ENCODE data around the gene CDR2. TPM values are rescaled to one million over a fixed set of nuclear protein-coding genes. Genes with fewer than 3 reads are reported as not detected.

Gene CDR2
- total RNA-seq, 1 donor from 2014 or later: 16.2 TPM

DNA sequence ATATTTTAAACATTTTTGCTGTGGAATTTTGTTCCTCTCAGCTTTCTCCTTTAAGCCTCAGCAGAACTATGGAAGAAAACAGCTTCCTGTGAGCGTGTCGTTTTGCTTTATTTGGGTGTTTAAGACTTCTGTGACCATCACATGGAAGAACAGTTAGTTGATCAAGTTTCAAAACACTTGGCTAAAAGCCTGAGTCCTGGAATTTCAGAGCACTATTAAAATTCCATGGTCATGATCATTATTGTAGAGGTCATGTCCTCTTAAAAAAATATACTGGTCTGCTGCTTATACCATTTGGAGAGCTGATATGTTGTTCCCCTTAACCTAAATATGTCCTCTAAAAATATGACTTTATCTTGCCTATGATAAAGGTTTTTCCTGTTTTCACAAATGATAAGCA, 12.6 kb upstream of the CDR2 start:
- H3K27me3 ChIP-seq (ENCODE audit: low read depth): no peaks in the 10 kb centered on the region
- no peak for DNase-seq
- no peaks in the 10 kb centered on the region for H3K36me3 ChIP-seq
- TF ChIP-seq, protein P1, sequence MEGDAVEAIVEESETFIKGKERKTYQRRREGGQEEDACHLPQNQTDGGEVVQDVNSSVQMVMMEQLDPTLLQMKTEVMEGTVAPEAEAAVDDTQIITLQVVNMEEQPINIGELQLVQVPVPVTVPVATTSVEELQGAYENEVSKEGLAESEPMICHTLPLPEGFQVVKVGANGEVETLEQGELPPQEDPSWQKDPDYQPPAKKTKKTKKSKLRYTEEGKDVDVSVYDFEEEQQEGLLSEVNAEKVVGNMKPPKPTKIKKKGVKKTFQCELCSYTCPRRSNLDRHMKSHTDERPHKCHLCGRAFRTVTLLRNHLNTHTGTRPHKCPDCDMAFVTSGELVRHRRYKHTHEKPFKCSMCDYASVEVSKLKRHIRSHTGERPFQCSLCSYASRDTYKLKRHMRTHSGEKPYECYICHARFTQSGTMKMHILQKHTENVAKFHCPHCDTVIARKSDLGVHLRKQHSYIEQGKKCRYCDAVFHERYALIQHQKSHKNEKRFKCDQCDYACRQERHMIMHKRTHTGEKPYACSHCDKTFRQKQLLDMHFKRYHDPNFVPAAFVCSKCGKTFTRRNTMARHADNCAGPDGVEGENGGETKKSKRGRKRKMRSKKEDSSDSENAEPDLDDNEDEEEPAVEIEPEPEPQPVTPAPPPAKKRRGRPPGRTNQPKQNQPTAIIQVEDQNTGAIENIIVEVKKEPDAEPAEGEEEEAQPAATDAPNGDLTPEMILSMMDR (IDR thresholded peaks at IDR 0.05): no peak
- no peak overlapping the region for H3K4me3 ChIP-seq
- H3K4me1 ChIP-seq: no peaks in the 10 kb centered on the region
- no peak overlapping the region for H3K27ac ChIP-seq
- no peaks in the 10 kb centered on the region for H3K9me3 ChIP-seq
- ATAC-seq: no peak
- intact Hi-C loops (cut with DNase I): no loop called here

DNA sequence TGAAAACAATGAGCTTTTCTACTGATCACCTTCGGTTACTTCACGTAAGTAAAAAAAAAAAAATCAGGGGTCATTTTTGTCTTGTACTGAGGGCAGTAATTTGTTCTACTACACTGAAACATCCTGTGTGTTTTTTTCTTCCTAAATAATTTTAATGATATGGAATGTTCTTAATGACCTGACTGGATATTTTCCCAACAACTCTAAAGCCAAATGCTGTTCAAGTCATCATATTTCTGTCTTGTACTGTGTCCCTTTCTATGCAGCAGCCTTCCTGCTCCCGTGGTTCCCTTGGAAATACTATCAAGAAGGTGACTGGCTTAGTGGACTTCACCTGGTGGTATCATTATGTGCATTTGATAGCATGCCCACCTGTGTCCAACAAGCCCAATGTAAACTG, 10.8 kb upstream of the CDR2 start:
- intact Hi-C loops (cut with DNase I): no loop called here
- Histone ChIP-seq H3K27me3 (ENCODE audit: low read depth) (no peaks in the 10 kb centered on the region), H3K4me1 (no peaks in the 10 kb centered on the region), H3K4me3 (no peak overlapping the region), H3K27ac (no peak overlapping the region), H3K36me3 (no peaks in the 10 kb centered on the region), H3K9me3 (no peaks in the 10 kb centered on the region)
- ATAC-seq (no peak), DNase-seq (no peak)
- TF ChIP-seq, protein P1 (IDR thresholded peaks at IDR 0.05): no peak

DNA sequence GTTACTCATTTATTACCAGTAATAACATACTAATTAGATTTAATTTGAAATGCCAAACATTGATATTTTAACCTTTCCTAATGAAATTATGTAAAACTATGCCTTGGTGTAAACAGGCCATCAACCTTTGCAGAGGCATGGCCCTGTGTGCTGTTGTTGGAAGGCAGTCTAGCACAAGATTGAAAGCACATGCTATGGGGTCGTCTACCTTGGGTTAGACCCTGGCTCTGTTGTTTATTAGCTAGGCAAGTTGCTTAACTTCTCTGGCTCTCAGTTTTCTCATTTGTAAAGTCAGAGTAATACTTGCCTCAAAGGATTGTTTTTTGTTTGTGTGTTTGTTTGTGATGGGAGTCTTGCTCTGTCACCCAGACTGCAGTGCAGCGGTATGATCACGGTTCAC, 9.4 kb upstream of the CDR2 start:
- intact Hi-C loops (cut with DNase I): no loop called here
- no peak for ATAC-seq

DNA sequence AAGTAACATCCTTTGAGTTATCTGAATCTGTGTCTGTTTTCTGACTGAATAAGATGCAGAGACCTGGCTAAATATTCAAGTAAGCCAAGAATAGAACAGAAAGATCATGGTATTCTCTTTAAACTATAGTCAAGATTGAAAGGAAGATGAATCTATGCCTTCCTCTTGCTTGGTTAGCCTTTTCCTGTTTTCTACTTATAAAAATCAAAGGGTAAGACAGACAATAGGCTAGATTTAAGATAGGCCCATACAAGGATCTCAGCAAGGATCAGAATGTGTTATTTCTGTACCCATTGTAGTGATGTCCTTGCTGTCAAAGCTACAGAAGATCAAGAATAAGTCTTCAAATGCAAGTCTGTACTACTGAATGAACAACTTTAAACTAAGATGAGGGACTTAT, 7.0 kb upstream of the CDR2 start:
- H3K4me3 ChIP-seq: no peak overlapping the region
- no peaks in the 10 kb centered on the region for H3K9me3 ChIP-seq
- no peaks in the 10 kb centered on the region for H3K36me3 ChIP-seq
- no peak for ATAC-seq
- H3K27ac ChIP-seq: no peak overlapping the region
- TF ChIP-seq, protein P1 (IDR thresholded peaks at IDR 0.05): no peak
- no peaks in the 10 kb centered on the region for H3K27me3 ChIP-seq (ENCODE audit: low read depth)
- H3K4me1 ChIP-seq: no peaks in the 10 kb centered on the region
- intact Hi-C loops (cut with DNase I): no loop called here
- DNase-seq: no peak

More for the DNA sequence above, 9.4 kb upstream of the CDR2 start:
- TF ChIP-seq, protein P1 (IDR thresholded peaks at IDR 0.05): no peak
- H3K27me3 ChIP-seq (ENCODE audit: low read depth): no peaks in the 10 kb centered on the region
- H3K36me3 ChIP-seq: no peaks in the 10 kb centered on the region
- no peak for DNase-seq
- H3K4me1 ChIP-seq: no peaks in the 10 kb centered on the region
- H3K4me3 ChIP-seq: no peak overlapping the region
- H3K9me3 ChIP-seq: no peaks in the 10 kb centered on the region
- H3K27ac ChIP-seq: no peak overlapping the region

DNA sequence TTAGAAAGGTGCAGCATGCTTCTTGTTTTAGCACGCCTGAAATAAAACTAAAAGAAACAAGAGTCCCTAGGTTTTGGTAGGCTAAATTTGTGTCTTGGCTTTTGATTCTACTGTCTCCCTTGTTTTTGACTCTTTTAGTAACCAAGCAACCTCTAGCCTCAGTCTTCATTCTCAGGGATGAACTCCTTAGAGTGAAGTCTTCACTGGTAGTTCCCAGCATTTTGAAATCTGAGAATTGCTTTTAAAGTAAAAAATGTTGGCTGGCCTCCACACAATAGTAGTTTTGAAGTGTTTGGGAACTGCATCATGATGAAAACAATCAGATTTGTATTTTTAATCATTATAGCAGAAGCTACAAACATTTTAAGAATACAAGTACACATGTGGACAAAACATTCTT, 6.1 kb upstream of the CDR2 start:
- H3K9me3 ChIP-seq: no peaks in the 10 kb centered on the region
- DNase-seq (no peak), ATAC-seq (no peak)
- H3K27me3 ChIP-seq (ENCODE audit: low read depth): no peaks in the 10 kb centered on the region
- no peak overlapping the region for H3K27ac ChIP-seq
- H3K4me3 ChIP-seq: no peak overlapping the region
- intact Hi-C loops (cut with DNase I): no loop called here
- H3K4me1 ChIP-seq: peaks cover 2% of the 10 kb centered on the region
- H3K36me3 ChIP-seq: no peaks in the 10 kb centered on the region
- TF ChIP-seq, protein P1 (IDR thresholded peaks at IDR 0.05): no peak

DNA sequence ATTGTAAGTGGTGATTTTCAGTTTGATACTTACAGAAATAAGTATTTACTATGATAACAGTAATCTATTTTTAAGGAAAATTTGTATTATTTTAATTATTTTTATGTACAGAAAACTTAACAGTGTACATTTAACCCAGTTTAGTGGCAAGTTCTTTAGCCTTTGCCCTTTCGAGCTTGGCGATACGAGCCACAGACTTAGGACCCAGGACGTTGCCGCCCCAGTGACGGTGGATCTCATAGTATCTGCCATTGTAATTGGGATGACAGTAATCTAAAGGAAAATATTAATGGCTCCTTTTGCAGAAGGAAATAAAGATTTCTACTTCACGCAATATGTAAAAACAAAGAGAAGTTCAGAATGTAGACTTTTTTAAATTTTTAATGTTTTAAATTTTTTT, 5.2 kb upstream of the CDR2 start:
- no peaks in the 10 kb centered on the region for H3K27me3 ChIP-seq (ENCODE audit: low read depth)
- no peak overlapping the region for H3K4me3 ChIP-seq
- no peaks in the 10 kb centered on the region for H3K9me3 ChIP-seq
- H3K27ac ChIP-seq: no peak overlapping the region
- ATAC-seq: no peak
- no peak for DNase-seq
- no peaks in the 10 kb centered on the region for H3K36me3 ChIP-seq
- peaks cover 8% of the 10 kb centered on the region for H3K4me1 ChIP-seq
- TF ChIP-seq, protein P1 (IDR thresholded peaks at IDR 0.05): no peak
- intact Hi-C loops (cut with DNase I): no loop called here
